H1 (cell line): ENCODE data around the gene LMAN1. TPM values are rescaled to one million over a fixed set of nuclear protein-coding genes. Genes with fewer than 3 reads are reported as not detected.

Experiments
- CTCF ChIA-PET: fragments of 300-600 bp; sonication (Branson Sonifier 250); formaldehyde crosslinking; loops from one replicate; lab custom pipeline; 2021; ENCODE audit not compliant: partially characterized antibody; lab: Charles Lee
- POLR2A ChIA-PET: fragments of 300-600 bp; sonication (Branson Sonifier 250); formaldehyde crosslinking; loops from one replicate; lab custom pipeline; 2021; ENCODE audit warnings: inconsistent platforms; ENCODE audit not compliant: partially characterized antibody; lab: Charles Lee
- DNase-seq, 2 experiments: peaks; one replicate each; pipeline versions ENCODE4 v3.0.0 to v3.0.0-alpha.2; 2010 to 2022; ENCODE audit warnings: low spot score in 2 of 2, low read depth in 1 of 2, mixed read lengths in 1 of 2
- FAIRE-seq: peaks from 2 replicates; lab custom pipeline; 2011; peaks lifted over from hg19 to GRCh38; lab: Jason Lieb, UNC
- H2AFZ ChIP-seq: 2 replicates; pipeline ENCODE4 v1.8.1; 2012; ENCODE audit warnings: low read length, inconsistent platforms
- H2AK5ac ChIP-seq: 2 replicates; pipeline ENCODE4 v1.6.1; 2013; ENCODE audit warnings: low read depth, low read length
- H2BK120ac ChIP-seq: replicated peaks from 2 replicates; pipeline ENCODE3; 2013; ENCODE audit warnings: low read depth, low read length, inconsistent platforms
- H2BK12ac ChIP-seq: 2 replicates; pipeline ENCODE4 v1.6.1; 2013; ENCODE audit warnings: low read depth, low read length
- H2BK15ac ChIP-seq: 2 replicates; pipeline ENCODE4 v1.6.1; 2013; ENCODE audit warnings: low read length
- H2BK20ac ChIP-seq: 2 replicates; pipeline ENCODE4 v1.6.1; 2013; ENCODE audit warnings: low read length
- H2BK5ac ChIP-seq: 2 replicates; pipeline ENCODE4 v1.6.1; 2013; ENCODE audit warnings: low read depth, low read length
- H3K14ac ChIP-seq: 2 replicates; pipeline ENCODE4 v1.6.1; 2013; ENCODE audit warnings: inconsistent platforms; ENCODE audit not compliant: insufficient read length
- H3K18ac ChIP-seq: 2 replicates; pipeline ENCODE4 v1.6.1; 2013; ENCODE audit warnings: low read length; ENCODE audit errors: extremely low read depth
- H3K23ac ChIP-seq: 2 replicates; pipeline ENCODE4 v1.6.1; 2013; ENCODE audit warnings: inconsistent platforms; ENCODE audit not compliant: insufficient read length
- H3K23me2 ChIP-seq: 2 replicates; pipeline ENCODE4 v1.6.1; 2013; ENCODE audit warnings: low read depth, low read length
- H3K27ac ChIP-seq: 2 replicates; pipeline ENCODE4 v1.6.1; 2011; ENCODE audit warnings: low read depth, low read length, inconsistent platforms
- H3K27me3 ChIP-seq, 4 experiments: replicated peaks in 1 of 4; 1 replicate in 1 of 4; 2 replicates in 3 of 4; pipeline versions ENCODE4 v1.6.1 to v1.8.1; 2011 to 2013; ENCODE audit warnings: low read length in 3 of 4, mild to moderate bottlenecking in 3 of 4, inconsistent platforms in 2 of 4, mixed read lengths in 2 of 4, moderate library complexity in 1 of 4; ENCODE audit not compliant: control insufficient read depth in 3 of 4, insufficient read depth in 3 of 4; ENCODE audit errors: extremely low read depth in 1 of 4
- H3K36me3 ChIP-seq, 4 experiments: 2 replicates each; pipeline versions ENCODE4 v1.6.1 to v1.8.1; 2011 to 2013; ENCODE audit warnings: mild to moderate bottlenecking in 4 of 4, low read length in 3 of 4, moderate library complexity in 2 of 4, control low read depth in 1 of 4, inconsistent platforms in 1 of 4; ENCODE audit not compliant: insufficient read depth in 4 of 4, control insufficient read depth in 2 of 4
- H3K4ac ChIP-seq: replicated peaks from 2 replicates; pipeline ENCODE3; 2013; ENCODE audit warnings: low read length, low read depth, mixed read lengths, inconsistent platforms; ENCODE audit not compliant: insufficient read length
- H3K4me1 ChIP-seq, 4 experiments: replicated peaks in 1 of 4; 1 replicate in 1 of 4; 2 replicates in 3 of 4; pipeline versions ENCODE4 v1.6.1 to v1.8.1; 2011 to 2013; ENCODE audit warnings: low read length in 3 of 4, inconsistent platforms in 2 of 4, mixed read lengths in 1 of 4; ENCODE audit not compliant: insufficient read depth in 4 of 4, control insufficient read depth in 3 of 4
- H3K4me2 ChIP-seq, 2 experiments: 2 replicates each; pipeline versions ENCODE4 v1.6.1 to v1.8.1; 2011 to 2013; ENCODE audit warnings: low read depth in 2 of 2, low read length in 2 of 2, control low read depth in 1 of 2, inconsistent platforms in 1 of 2, mild to moderate bottlenecking in 1 of 2; ENCODE audit not compliant: insufficient read depth in 1 of 2
- H3K4me3 ChIP-seq, 4 experiments: fragments of 200-600, 300-600 bp in 1 of 4; sonication (generic), shearing (Covaris generic), sonication (Bioruptor Twin) in 1 of 4; 2 replicates each; pipeline versions ENCODE4 v1.5.1 to v1.8.1; 2011 to 2016; ENCODE audit warnings: low read length in 4 of 4, low read depth in 3 of 4, control low read depth in 2 of 4, inconsistent platforms in 2 of 4, mild to moderate bottlenecking in 2 of 4, mixed read lengths in 1 of 4, moderate library complexity in 1 of 4; ENCODE audit not compliant: insufficient read depth in 2 of 4; ENCODE audit errors: extremely low read depth in 1 of 4
- H3K56ac ChIP-seq: replicated peaks from 2 replicates; pipeline ENCODE3; 2013; ENCODE audit warnings: low read depth, mild to moderate bottlenecking, mixed read lengths, low read length, inconsistent platforms; ENCODE audit not compliant: insufficient read length
- H3K79me1 ChIP-seq: 2 replicates; pipeline ENCODE4 v1.6.1; 2013; ENCODE audit warnings: low read depth, low read length, control low read depth
- H3K79me2 ChIP-seq, 2 experiments: 2 replicates each; pipeline versions ENCODE4 v1.6.1 to v1.8.1; 2012 to 2013; ENCODE audit warnings: low read length in 2 of 2, mild to moderate bottlenecking in 2 of 2, inconsistent platforms in 1 of 2; ENCODE audit not compliant: insufficient read depth in 2 of 2, control insufficient read depth in 1 of 2
- H3K9ac ChIP-seq, 4 experiments: replicated peaks in 1 of 4; 1 replicate in 1 of 4; 2 replicates in 3 of 4; pipeline versions ENCODE4 v1.6.1 to v1.8.1; 2011 to 2013; ENCODE audit warnings: low read depth in 3 of 4, low read length in 3 of 4, control low read depth in 2 of 4, mild to moderate bottlenecking in 2 of 4, moderate library complexity in 2 of 4, inconsistent platforms in 1 of 4; ENCODE audit errors: extremely low read depth in 1 of 4
- H3K9me3 ChIP-seq, 2 experiments: 2 replicates each; pipeline versions ENCODE4 v1.6.1 to v1.8.1; 2012 to 2013; ENCODE audit warnings: mild to moderate bottlenecking in 2 of 2, moderate library complexity in 2 of 2, control low read depth in 1 of 2, inconsistent platforms in 1 of 2, low read depth in 1 of 2, low read length in 1 of 2, mixed read lengths in 1 of 2; ENCODE audit not compliant: insufficient read depth in 2 of 2
- H4K20me1 ChIP-seq, 2 experiments: replicated peaks in 1 of 2; 2 replicates each; pipeline versions ENCODE3 to v1.8.1; 2011 to 2013; ENCODE audit warnings: inconsistent platforms in 2 of 2, low read length in 2 of 2, mild to moderate bottlenecking in 1 of 2; ENCODE audit not compliant: insufficient read depth in 2 of 2, control insufficient read depth in 1 of 2
- H4K5ac ChIP-seq: 2 replicates; pipeline ENCODE4 v1.6.1; 2013; ENCODE audit warnings: low read length, low read depth, mixed read lengths, inconsistent platforms; ENCODE audit not compliant: insufficient read length
- H4K8ac ChIP-seq: 2 replicates; pipeline ENCODE4 v1.8.0; 2013; ENCODE audit warnings: mild to moderate bottlenecking, moderate library complexity, low read length, inconsistent platforms; ENCODE audit not compliant: insufficient read depth; ENCODE audit errors: extremely low read depth
- H4K91ac ChIP-seq: replicated peaks from 2 replicates; pipeline ENCODE3; 2013; ENCODE audit warnings: low read length, mixed read lengths, inconsistent platforms; ENCODE audit not compliant: insufficient read length
- KDM4A ChIP-seq: IDR thresholded peaks from one replicate; pipeline ENCODE4 v1.7.1; 2012; ENCODE audit warnings: low read depth, mild to moderate bottlenecking, moderate library complexity, low read length, inconsistent platforms; ENCODE audit not compliant: severe bottlenecking
- RBBP5 ChIP-seq: IDR thresholded peaks from 2 replicates; pipeline ENCODE4 v1.7.1; 2012; ENCODE audit warnings: low read depth, mild to moderate bottlenecking, inconsistent platforms, low read length, moderate library complexity, borderline replicate concordance
- SAP30 ChIP-seq: fragments of 300-600 bp; sonication (generic); IDR thresholded peaks from 2 replicates; pipeline ENCODE4 v1.7.1; 2012; ENCODE audit warnings: low read length, moderate library complexity, mild to moderate bottlenecking, inconsistent platforms; ENCODE audit not compliant: insufficient read depth, insufficient replicate concordance
- SRF ChIP-seq: IDR thresholded peaks from 2 replicates; pipeline ENCODE4 v1.6.1; 2011; ENCODE audit warnings: mild to moderate bottlenecking, low read depth, low read length, moderate library complexity
- WGBS, 2 experiments: shearing (Covaris generic) in 1 of 2; methylation state at CpG; one replicate each; pipeline versions ENCODE4 v1.1.6 to v1.1.7; 2013 to 2015; ENCODE audit warnings: low lambda C conversion rate in 2 of 2, mixed read lengths in 2 of 2, inconsistent platforms in 1 of 2, low coverage in 1 of 2, missing lambda C conversion rate in 1 of 2; ENCODE audit not compliant: insufficient replicate concordance in 2 of 2, insufficient coverage in 1 of 2, insufficient read length in 1 of 2; ENCODE audit errors: extremely low coverage in 1 of 2, missing lambda C conversion rate in 1 of 2; 5-methylcytosine and 5-hydroxymethylcytosine counted together
- long read RNA-seq, 2 experiments: library from RNA in 1 of 2; library from capped mRNA in 1 of 2; stranded (forward); transcript quantifications; one replicate each; pipeline ENCODE4 v2.0.0, GENCODE V29; 2021; ENCODE audit warnings: inconsistent platforms in 1 of 2
- polyA minus RNA-seq, 3 experiments: library from RNA; depleted of rRNA, polyadenylated mRNA; stranded (reverse); fragments of >200 nt; gene quantifications; 1 replicate in 2 of 3; 2 replicates in 1 of 3; pipeline ENCODE4 v1.2.3, GENCODE V29; 2011
- polyA plus RNA-seq, 7 experiments: library from polyadenylated mRNA; depleted of rRNA in 3 of 7; stranded (reverse) in 5 of 7; unstranded in 2 of 7; fragments of >200 nt in 5 of 7; fragments of 200-250 nt in 2 of 7; gene quantifications; 1 replicate in 5 of 7; 2 replicates in 1 of 7; 4 replicates in 1 of 7; pipeline versions ENCODE4 v1.2.1 to v1.2.3, GENCODE V29; 2011 to 2013; ENCODE audit warnings: missing spikeins in 2 of 7, mixed read lengths in 2 of 7
- total RNA-seq: library from RNA; stranded (reverse); fragmentation: NEBNext Ultra II Directional; extraction: Animal tissue kit (Norgen Biotek cat#: 25700); gene quantifications from 2 replicates; pipeline ENCODE4 v1.2.1, GENCODE V29; 2021

LMAN1 gene, protein sequence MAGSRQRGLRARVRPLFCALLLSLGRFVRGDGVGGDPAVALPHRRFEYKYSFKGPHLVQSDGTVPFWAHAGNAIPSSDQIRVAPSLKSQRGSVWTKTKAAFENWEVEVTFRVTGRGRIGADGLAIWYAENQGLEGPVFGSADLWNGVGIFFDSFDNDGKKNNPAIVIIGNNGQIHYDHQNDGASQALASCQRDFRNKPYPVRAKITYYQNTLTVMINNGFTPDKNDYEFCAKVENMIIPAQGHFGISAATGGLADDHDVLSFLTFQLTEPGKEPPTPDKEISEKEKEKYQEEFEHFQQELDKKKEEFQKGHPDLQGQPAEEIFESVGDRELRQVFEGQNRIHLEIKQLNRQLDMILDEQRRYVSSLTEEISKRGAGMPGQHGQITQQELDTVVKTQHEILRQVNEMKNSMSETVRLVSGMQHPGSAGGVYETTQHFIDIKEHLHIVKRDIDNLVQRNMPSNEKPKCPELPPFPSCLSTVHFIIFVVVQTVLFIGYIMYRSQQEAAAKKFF
- total RNA-seq (69.7 and 73.6 TPM in 2 replicates), polyA plus RNA-seq (2011; rRNA removed) (17.5 and 20.3 TPM in 2 replicates), polyA minus RNA-seq (2011; rRNA and poly(A)+ RNA removed) (29.3 and 42.9 TPM in 2 replicates)
- 34.2 TPM for polyA plus RNA-seq (2011; cell fraction: cytosol; rRNA removed)
- polyA plus RNA-seq (2011; cell fraction: nucleus; rRNA removed) = 18.9 TPM
- polyA plus RNA-seq (2012, experiment 1 of 2) = 29.2 to 45.2 TPM (median 37.2 TPM) in 4 replicates
- 2.2 TPM for polyA plus RNA-seq (2012, experiment 2 of 2)
- polyA plus RNA-seq (2013, experiment 1 of 2) = 121 TPM
- 135 TPM for polyA plus RNA-seq (2013, experiment 2 of 2)
- polyA minus RNA-seq (2011; cell fraction: cytosol; rRNA and poly(A)+ RNA removed) = 75.4 TPM
- polyA minus RNA-seq (2011; cell fraction: nucleus; rRNA and poly(A)+ RNA removed) = 86.4 TPM
- long read RNA-seq, experiment 1, full-length matches to known transcripts = 11 of 74 reads
- long read RNA-seq, experiment 1, partial matches to known transcripts = 14 of 74 reads
- long read RNA-seq, experiment 1, other reads (novel, unspliced or antisense) = 49 of 74 reads
- long read RNA-seq, experiment 2, full-length matches to known transcripts = 22 of 99 reads
- long read RNA-seq, experiment 2, partial matches to known transcripts = 75 of 99 reads
- long read RNA-seq, experiment 2, other reads (novel, unspliced or antisense) = 2 of 99 reads

DNA sequence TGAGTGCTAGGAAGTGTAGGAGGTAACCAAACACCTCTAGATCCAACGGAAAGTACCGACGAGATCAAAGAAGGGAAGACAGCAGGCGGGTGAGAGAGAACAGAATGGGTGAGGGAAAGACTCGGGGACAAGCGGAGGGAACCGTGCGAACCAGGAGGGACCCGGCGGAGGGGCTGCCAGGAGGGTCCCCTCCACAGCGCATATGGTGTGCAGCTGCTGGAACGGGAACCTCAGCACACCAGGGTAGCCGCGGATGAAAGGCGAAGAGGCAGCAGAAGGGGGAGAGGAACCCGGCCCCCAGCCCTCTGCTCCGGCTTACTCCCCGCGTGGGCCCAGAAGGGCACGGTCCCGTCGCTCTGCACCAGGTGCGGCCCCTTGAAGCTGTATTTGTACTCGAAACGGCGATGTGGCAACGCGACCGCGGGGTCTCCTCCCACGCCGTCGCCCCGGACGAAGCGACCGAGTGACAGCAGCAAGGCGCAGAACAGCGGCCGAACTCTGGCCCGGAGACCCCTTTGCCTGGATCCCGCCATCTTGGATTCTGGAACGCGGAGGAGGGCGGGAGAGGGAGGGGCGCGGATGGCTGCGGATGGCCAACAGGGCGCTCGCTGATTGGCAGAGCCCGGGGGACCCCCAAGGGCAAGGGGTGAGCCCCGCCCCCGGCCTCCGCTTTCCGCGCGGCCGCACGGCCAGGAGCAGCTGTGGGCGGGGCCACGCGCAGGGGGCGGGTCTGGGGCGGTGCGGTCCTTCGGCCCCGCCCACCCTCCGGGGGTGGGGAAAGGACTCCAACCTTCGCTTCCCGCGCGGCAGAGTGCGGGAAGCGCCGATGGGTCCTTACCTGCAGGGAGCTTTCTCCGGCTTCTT is at the start of gene LMAN1:
Gene LMAN1, minus strand, starts transcription at position 554 of the 864 bp plus-strand sequence. Its CDS starts 21 bp downstream, at position 533.
- peaks cover 0 to 5% of the 10 kb centered on the region in 2 experiments for H4K20me1 ChIP-seq
- peak within 1 kb of the TSS; percentile 97 for H2AFZ ChIP-seq
- peak within 1 kb of the TSS; percentile 70 for H3K56ac ChIP-seq
- peak within 1 kb of the TSS; percentile 84 to 93 (median 88) for H3K4me3 ChIP-seq
- peak; percentile 58 for FAIRE-seq
- no peaks in the 10 kb centered on the region; a peak in 2 of 7 replicates for H3K4me1 ChIP-seq
- H2BK120ac ChIP-seq = no peak within 1 kb of the TSS
- no peak within 1 kb of the TSS for H3K23ac ChIP-seq
- H2BK20ac ChIP-seq = no peak within 1 kb of the TSS
- peak within 1 kb of the TSS; percentile 90 to 96 (median 94) for H3K9ac ChIP-seq
- H4K5ac ChIP-seq = peak within 1 kb of the TSS; percentile 49
- DNase-seq = peak; percentile 86 to 98
- no peak within 1 kb of the TSS for H2BK15ac ChIP-seq
- H3K27ac ChIP-seq = peak within 1 kb of the TSS; percentile 83
- H2AK5ac ChIP-seq = no peak within 1 kb of the TSS
- H3K14ac ChIP-seq = peak within 1 kb of the TSS; percentile 91
- peak within 1 kb of the TSS; percentile 84 for H3K18ac ChIP-seq
- no peaks in the 10 kb centered on the region for H3K9me3 ChIP-seq
- peak within 1 kb of the TSS; percentile 48 for H3K4ac ChIP-seq
- H3K79me1 ChIP-seq = no peaks in the 10 kb centered on the region
- H2BK5ac ChIP-seq = peak within 1 kb of the TSS; percentile 84; the same call in 1 of the 2 replicates
- 2% methylated on average over 37 of the region's 76 CpGs; no CpG with 5 or more reads in 1 of the 2 experiments for WGBS, 2 experiments
- H4K91ac ChIP-seq = peak within 1 kb of the TSS; percentile 63
- H3K79me2 ChIP-seq = peaks cover 0 to 29% of the 10 kb centered on the region in 2 experiments; a peak in 3 of 4 replicates
- POLR2A ChIA-PET = interaction anchor here (0.6 to 1.3 kb wide), 7 partner anchors 9 to 83 kb away, joined by 3 to 7 read pairs (median 3); no protein-coding TSS in a partner anchor
- peak within 1 kb of the TSS; percentile 69 to 75 for H3K4me2 ChIP-seq
- no peaks in the 10 kb centered on the region for H3K23me2 ChIP-seq
- peak within 1 kb of the TSS; percentile 99 for H4K8ac ChIP-seq
- H2BK12ac ChIP-seq = 0 out of 2 replicates have a peak within 1 kb of the TSS, but pooled peaks have one; percentile 10
- CTCF ChIA-PET = interaction anchor here (1.0 to 4.9 kb wide), 6 partner anchors 25 to 92 kb away, joined by 3 to 25 read pairs (median 3); partner anchors contain the start of gene RAX
- peaks cover 0 to 9% (median 5%) of the 10 kb centered on the region in 4 experiments; a peak in 4 of 7 replicates for H3K27me3 ChIP-seq
- H3K36me3 ChIP-seq = peaks cover 9 to 19% (median 12%) of the 10 kb centered on the region in 4 experiments; a peak in 5 of 8 replicates
- TF ChIP-seq SRF (no peak), KDM4A (peak; percentile 23), RBBP5 (peak; percentile 68; the same call in 1 of the 2 replicates), SAP30 (peak; percentile 88)
